Natural killer cell (primary cell): ENCODE results near the gene TBPL1. TPM values are rescaled to one million over a fixed set of nuclear protein-coding genes. Genes with fewer than 3 reads are reported as not detected.

ENCODE experiments used
- ATAC-seq, 3 donors: fragments of 150-1000 bp in 2 of 3; fragments of 200-7000 bp in 1 of 3; cut with Tn5 transposase; 1 replicate in 1 of 3; 2 replicates in 2 of 3; pipeline ENCODE4 v1.10.0; 2021; ENCODE audit warnings: mild to moderate bottlenecking in 2 of 3, moderate library complexity in 2 of 3
- DNase-seq, 2 donors: peaks; one replicate each; pipeline versions ENCODE4 v3.0.0 to v3.0.0-alpha.2; 2013 to 2021; ENCODE audit warnings: mixed read lengths in 1 of 2
- H3K27ac ChIP-seq: one replicate; pipeline ENCODE4 v1.5.1; 2013; ENCODE audit warnings: mild to moderate bottlenecking, low read length
- H3K27me3 ChIP-seq: one replicate; pipeline ENCODE4 v1.6.1; 2013; ENCODE audit warnings: low read length; ENCODE audit not compliant: control insufficient read depth, insufficient read depth
- H3K36me3 ChIP-seq: one replicate; pipeline ENCODE4 v1.6.1; 2013; ENCODE audit warnings: low read length; ENCODE audit not compliant: control insufficient read depth, insufficient read depth
- H3K4me1 ChIP-seq: one replicate; pipeline ENCODE4 v1.6.1; 2013; ENCODE audit warnings: low read length; ENCODE audit not compliant: control insufficient read depth, insufficient read depth
- H3K4me3 ChIP-seq: one replicate; pipeline ENCODE4 v1.5.1; 2013; ENCODE audit warnings: low read length
- H3K9me3 ChIP-seq: one replicate; pipeline ENCODE4 v1.6.1; 2013; ENCODE audit warnings: low read length; ENCODE audit not compliant: control insufficient read depth, insufficient read depth
- H3K27ac Mint-ChIP-seq, 2 donors: one replicate each; pipeline ENCODE4 v1.8.0; 2022; ENCODE audit warnings: mild to moderate bottlenecking in 2 of 2, mixed read lengths in 2 of 2, moderate library complexity in 1 of 2
- H3K27me3 Mint-ChIP-seq, 2 donors: one replicate each; pipeline ENCODE4 v1.8.0; 2022; ENCODE audit warnings: low read depth in 2 of 2, mixed read lengths in 2 of 2
- H3K36me3 Mint-ChIP-seq: one replicate; pipeline ENCODE4 v1.8.0; 2022; ENCODE audit warnings: mixed read lengths
- H3K4me1 Mint-ChIP-seq, 2 donors: one replicate each; pipeline ENCODE4 v1.8.0; 2022; ENCODE audit warnings: mixed read lengths in 2 of 2
- H3K4me3 Mint-ChIP-seq: one replicate; pipeline ENCODE4 v1.8.0; 2022; ENCODE audit warnings: mild to moderate bottlenecking, moderate library complexity, mixed read lengths
- H3K9me3 Mint-ChIP-seq, 2 donors: one replicate each; pipeline ENCODE4 v1.8.0; 2022; ENCODE audit warnings: mixed read lengths in 2 of 2
- WGBS: methylation state at CpG from one replicate; pipeline ENCODE4 v1.1.7; 2013; ENCODE audit warnings: missing lambda C conversion rate; ENCODE audit not compliant: insufficient coverage; 5-methylcytosine and 5-hydroxymethylcytosine counted together
- intact Hi-C: fragments of 100-400 bp; cut with micrococcal nuclease; formaldehyde crosslinking; loops from one replicate; pipeline ENCODE4 v1.14.2; 2022
- total RNA-seq, 4 donors: library from RNA; stranded (reverse); fragments of 120-200 nt in 1 of 4; gene quantifications; one replicate each; pipeline versions ENCODE4 v1.2.3 to v1.2.4, GENCODE V29; 2013 to 2022
- TF ChIP-seq, protein P1 (sequence below): fragments of 200-600 bp; IDR thresholded peaks from one replicate; pipeline ENCODE4 v1.8.0; 2022; ENCODE audit warnings: antibody characterized with exemption

Gene TBPL1
- total RNA-seq, 3 donors from 2014 or later (not counting 1 experiment from before 2014, with no cell fraction given) = 54.8 to 71.0 (median 59.9) TPM

- H3K27me3 Mint-ChIP-seq = no peaks in the 10 kb centered on the region
- DNase-seq (no peak), ATAC-seq (no peak)
- TF ChIP-seq, protein P1, sequence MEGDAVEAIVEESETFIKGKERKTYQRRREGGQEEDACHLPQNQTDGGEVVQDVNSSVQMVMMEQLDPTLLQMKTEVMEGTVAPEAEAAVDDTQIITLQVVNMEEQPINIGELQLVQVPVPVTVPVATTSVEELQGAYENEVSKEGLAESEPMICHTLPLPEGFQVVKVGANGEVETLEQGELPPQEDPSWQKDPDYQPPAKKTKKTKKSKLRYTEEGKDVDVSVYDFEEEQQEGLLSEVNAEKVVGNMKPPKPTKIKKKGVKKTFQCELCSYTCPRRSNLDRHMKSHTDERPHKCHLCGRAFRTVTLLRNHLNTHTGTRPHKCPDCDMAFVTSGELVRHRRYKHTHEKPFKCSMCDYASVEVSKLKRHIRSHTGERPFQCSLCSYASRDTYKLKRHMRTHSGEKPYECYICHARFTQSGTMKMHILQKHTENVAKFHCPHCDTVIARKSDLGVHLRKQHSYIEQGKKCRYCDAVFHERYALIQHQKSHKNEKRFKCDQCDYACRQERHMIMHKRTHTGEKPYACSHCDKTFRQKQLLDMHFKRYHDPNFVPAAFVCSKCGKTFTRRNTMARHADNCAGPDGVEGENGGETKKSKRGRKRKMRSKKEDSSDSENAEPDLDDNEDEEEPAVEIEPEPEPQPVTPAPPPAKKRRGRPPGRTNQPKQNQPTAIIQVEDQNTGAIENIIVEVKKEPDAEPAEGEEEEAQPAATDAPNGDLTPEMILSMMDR = no peak
- H3K9me3 Mint-ChIP-seq = no peaks in the 10 kb centered on the region
- Histone ChIP-seq H3K36me3 (no peaks in the 10 kb centered on the region), H3K4me3 (no peak overlapping the region), H3K27ac (no peak overlapping the region), H3K27me3 (no peaks in the 10 kb centered on the region), H3K9me3 (no peaks in the 10 kb centered on the region), H3K4me1 (peaks cover 22% of the 10 kb centered on the region)
- WGBS = 94% methylated on average over 4 of the region's 5 CpGs
- intact Hi-C loops = loop anchor here (2.0 to 10.0 kb wide), 2 partner anchors 15 to 1539 kb away; partner anchors contain the start of gene AHI1
- peak overlapping the region; percentile 97 for H3K4me3 Mint-ChIP-seq
- peak overlapping the region; percentile 94 to 95 for H3K27ac Mint-ChIP-seq
- peaks cover 79 to 87% of the 10 kb centered on the region in 2 donors for H3K4me1 Mint-ChIP-seq
- H3K36me3 Mint-ChIP-seq = no peaks in the 10 kb centered on the region
Measured at GRCh38 chr6:133955582-133956415, 2.8 kb downstream of the TBPL1 start.

DNA sequence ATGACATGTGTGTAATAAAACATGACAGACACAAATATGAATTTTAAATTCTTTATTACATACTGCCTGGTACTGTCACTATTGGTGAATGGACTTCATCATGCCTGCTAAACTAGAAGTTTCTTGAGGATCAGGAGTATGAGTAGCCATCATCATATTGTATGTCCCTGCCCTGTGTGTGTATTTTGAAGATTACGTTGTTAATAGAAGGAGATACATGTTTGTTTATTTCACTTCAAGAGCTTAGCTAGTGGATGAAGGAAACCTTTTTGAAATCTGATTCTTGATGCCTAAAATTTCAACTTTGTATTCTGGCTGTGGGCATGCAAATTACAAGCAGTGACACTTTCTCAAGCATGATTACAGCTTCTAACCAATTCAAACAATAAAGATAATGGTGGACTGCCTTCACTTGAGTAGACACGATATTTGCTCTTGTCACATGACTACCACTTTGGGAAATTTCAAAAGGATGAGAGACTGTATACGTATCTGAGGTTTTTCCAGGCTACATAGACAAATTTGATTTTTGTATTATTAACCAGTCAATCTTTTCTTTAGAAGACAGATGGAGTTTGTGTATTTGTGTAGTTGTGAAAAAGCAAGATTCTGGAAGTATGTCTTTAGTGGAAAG lies 3.5 kb downstream of the TBPL1 start:
- H3K9me3 Mint-ChIP-seq = no peaks in the 10 kb centered on the region
- peaks cover 76 to 86% of the 10 kb centered on the region in 2 donors for H3K4me1 Mint-ChIP-seq
- Histone ChIP-seq H3K9me3 (no peaks in the 10 kb centered on the region), H3K36me3 (no peaks in the 10 kb centered on the region), H3K27me3 (no peaks in the 10 kb centered on the region), H3K4me3 (no peak overlapping the region), H3K27ac (no peak overlapping the region), H3K4me1 (peaks cover 22% of the 10 kb centered on the region)
- H3K27ac Mint-ChIP-seq = peak overlapping the region; percentile 88 to 94
- H3K4me3 Mint-ChIP-seq = peak overlapping the region; percentile 49
- intact Hi-C loops = loop anchor here (10.0 kb wide), 1 partner anchor 1538 kb away; the partner anchor contains the start of gene AHI1
- no peaks in the 10 kb centered on the region for H3K36me3 Mint-ChIP-seq
- 94% methylated on average over 3 of the region's 3 CpGs for WGBS
- H3K27me3 Mint-ChIP-seq = no peaks in the 10 kb centered on the region
- TF ChIP-seq, protein P1 = no peak
- DNase-seq = no peak
- no peak for ATAC-seq

GRCh38 chr6:133957227-133957626 lies 4.2 kb downstream of the TBPL1 start:
- no peak overlapping the region for H3K4me3 ChIP-seq
- TF ChIP-seq, protein P1 = no peak
- H3K27ac ChIP-seq = no peak overlapping the region
- Mint-ChIP-seq H3K4me3 (no peak overlapping the region), H3K27me3 (no peaks in the 10 kb centered on the region), H3K27ac (peak overlapping the region; percentile 88 to 94), H3K36me3 (no peaks in the 10 kb centered on the region), H3K9me3 (no peaks in the 10 kb centered on the region), H3K4me1 (peaks cover 79 to 89% of the 10 kb centered on the region in 2 donors)
- H3K4me1 ChIP-seq = peaks cover 22% of the 10 kb centered on the region
- intact Hi-C loops = loop anchor here (10.0 kb wide), 1 partner anchor 1538 kb away; the partner anchor contains the start of gene AHI1
- H3K36me3 ChIP-seq = no peaks in the 10 kb centered on the region
- H3K9me3 ChIP-seq = no peaks in the 10 kb centered on the region
- DNase-seq = no peak
- 100% methylated on average over 3 of the region's 4 CpGs for WGBS
- H3K27me3 ChIP-seq = no peaks in the 10 kb centered on the region
- no peak for ATAC-seq
